ENCODE results near the gene ATG14. TPM values are rescaled to one million over a fixed set of nuclear protein-coding genes. Genes with fewer than 3 reads are reported as not detected.

The ATG14 gene
- total and polyA plus RNA-seq, 2 experiments from 2014 or later: 7.3 to 15.2 TPM

- TF ChIP-seq ETS1 (IDR thresholded peaks at IDR 0.05) (no peak), ZNF462 (CRISPR knock-in tag; IDR thresholded peaks at IDR 0.05) (no peak), ZNF114 (CRISPR knock-in tag; IDR thresholded peaks at IDR 0.05) (no peak), STAT1 (IDR thresholded peaks at IDR 0.05; ENCODE audit: unreplicated experiment) (no peak), EZH2phosphoT487 (IDR thresholded peaks at IDR 0.05; ENCODE audit: unreplicated experiment) (no peak)
Measured at GRCh38 chr14:55377236-55377635, 34.4 kb downstream of the ATG14 start (continued).

GRCh38 chr14:55374771-55375170, 36.9 kb downstream of the ATG14 start:
- Histone ChIP-seq H3F3A (replicated peaks; ENCODE audit: low read depth) (no peaks in the 10 kb centered on the region), H3K9me2 (ENCODE audit: insufficient read depth) (no peaks in the 10 kb centered on the region), H3K27me3 (ENCODE audit: insufficient read depth) (no peaks in the 10 kb centered on the region), H2AFZ (no peak overlapping the region), H3K36me3 (ENCODE audit: insufficient read depth) (peaks cover 18% of the 10 kb centered on the region; the same call in 1 of the 2 replicates), H4K20me1 (replicated peaks; ENCODE audit: insufficient read depth) (0 out of 2 replicates have a peak, but pooled peaks cover 5% of the 10 kb centered on the region), H3K4me2 (no peak overlapping the region), H3K4me1 (ENCODE audit: insufficient read depth) (no peaks in the 10 kb centered on the region), H3K79me2 (replicated peaks; ENCODE audit: insufficient read depth) (no peaks in the 10 kb centered on the region), H3K27ac (ENCODE audit: low read depth) (no peak overlapping the region), H3K4me3 (no peak overlapping the region)
- TF ChIP-seq CTCF (conservative IDR thresholded peaks at IDR 0.05; ENCODE audit: low read depth in 2 of 2) (no peak), ZNF114 (CRISPR knock-in tag; IDR thresholded peaks at IDR 0.05) (no peak), JUNB (IDR thresholded peaks at IDR 0.05; ENCODE audit: unreplicated experiment) (no peak), NANOG (IDR thresholded peaks at IDR 0.05; ENCODE audit: borderline replicate concordance) (no peak), EZH2phosphoT487 (IDR thresholded peaks at IDR 0.05; ENCODE audit: unreplicated experiment) (no peak)
- ATAC-seq (no peak), DNase-seq (ENCODE audit: low spot score) (no peak)
- peaks cover 27% of the 10 kb centered on the region for H3K36me3 Mint-ChIP-seq (ENCODE audit: low read depth)
- H3K4me1 Mint-ChIP-seq: no peaks in the 10 kb centered on the region
- H3K9me3 Mint-ChIP-seq: no peaks in the 10 kb centered on the region
- no peak overlapping the region for H3K4me3 Mint-ChIP-seq
- H3K27ac Mint-ChIP-seq: no peak overlapping the region
- peaks cover 5% of the 10 kb centered on the region for H3K27me3 Mint-ChIP-seq (ENCODE audit: insufficient read depth, low read depth, poor library complexity)

Data from GM23338 (cell line).